Activated CD8-positive, alpha-beta memory T cell treated with anti-CD3 and anti-CD28 coated beads for 36 hours (primary cell): ENCODE data around the gene MCTP2. TPM values are rescaled to one million over a fixed set of nuclear protein-coding genes. Genes with fewer than 3 reads are reported as not detected.
"Not testable (repeated sequence)": the region's sequence is repeated elsewhere in the genome, so short reads cannot be mapped to it uniquely, and the experiment has no call there.

Experiments
- CTCF ChIA-PET: fragments of 350-600 bp; sonication (Branson Sonifier 250); formaldehyde crosslinking; loops from one replicate; lab custom pipeline; 2021; ENCODE audit warnings: antibody characterized with exemption; lab: Charles Lee
- POLR2A ChIA-PET: fragments of 350-600 bp; sonication (Branson Sonifier 250); formaldehyde crosslinking; loops from one replicate; lab custom pipeline; 2021; ENCODE audit warnings: antibody characterized with exemption; lab: Charles Lee
- total RNA-seq, 2 experiments: library from RNA; stranded (reverse); gene quantifications; one replicate each; pipeline ENCODE4 v1.2.3, GENCODE V29; 2021

The MCTP2 gene
- total RNA-seq, 2 experiments from 2014 or later = 19.9 to 23.4 TPM

DNA sequence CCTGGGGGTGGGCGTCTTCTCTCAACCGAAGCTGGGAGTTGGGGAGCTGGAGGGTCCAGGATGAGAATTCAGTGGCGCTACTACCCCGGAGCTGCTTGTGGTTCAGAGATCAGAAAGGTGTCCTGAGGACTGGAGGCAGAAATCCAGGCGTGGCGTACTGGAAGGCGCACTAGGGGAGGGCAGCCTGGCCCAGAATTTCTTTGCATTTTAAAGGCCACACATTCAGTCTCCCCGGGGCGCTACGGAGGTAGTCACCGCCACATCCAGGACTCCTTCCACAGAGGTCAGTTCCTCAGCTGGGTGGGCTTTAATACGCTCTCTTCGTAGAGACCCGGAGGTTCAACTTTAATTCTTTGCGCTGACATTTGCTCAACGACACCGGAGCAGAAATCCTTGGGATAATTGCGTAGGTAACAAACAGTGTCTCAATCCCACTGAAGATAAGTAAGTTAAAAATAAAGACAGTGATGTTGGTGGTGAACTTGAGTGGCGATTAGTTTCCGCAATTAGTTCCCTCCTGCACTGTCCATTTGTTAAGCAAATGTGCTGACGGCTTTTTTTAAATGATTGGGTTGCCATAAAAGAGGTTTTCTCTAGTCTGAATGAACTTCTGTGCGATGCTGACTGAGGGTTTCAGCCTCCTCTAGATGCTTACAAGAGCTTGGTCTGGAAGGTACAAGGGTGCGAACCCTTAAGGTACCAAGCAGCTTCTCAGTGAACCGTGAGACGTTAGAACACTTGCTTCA is 535 bp downstream of the MCTP2 start:
- POLR2A ChIA-PET = interaction anchor here (0.7 to 2.9 kb wide), 2 partner anchors 43 to 74 kb away, joined by 3 to 32 read pairs; no protein-coding TSS in a partner anchor
- CTCF ChIA-PET = interaction anchor here (0.7 to 4.0 kb wide), 6 partner anchors 17 to 92 kb away, joined by 3 to 28 read pairs (median 4); no protein-coding TSS in a partner anchor

GRCh38 chr15:94233441-94233840 is 2.1 kb downstream of the MCTP2 start:
- CTCF ChIA-PET = interaction anchor here (1.4 kb wide), 1 partner anchor 74 kb away, joined by 4 read pairs; no protein-coding TSS in a partner anchor
- POLR2A ChIA-PET = interaction anchor here (1.6 kb wide), 1 partner anchor 73 kb away, joined by 8 read pairs; no protein-coding TSS in a partner anchor

- ChIA-PET POLR2A (interaction anchor here (1.6 kb wide), 1 partner anchor 72 kb away, joined by 8 read pairs; no protein-coding TSS in a partner anchor), CTCF (interaction anchor here (1.4 to 2.1 kb wide), 4 partner anchors 15 to 90 kb away, joined by 3 to 7 read pairs (median 4); no protein-coding TSS in a partner anchor)
Observed at GRCh38 chr15:94234300-94234699, 2.9 kb downstream of the MCTP2 start.

- CTCF ChIA-PET = interaction anchor here (1.4 to 2.1 kb wide), 3 partner anchors 14 to 89 kb away, joined by 3 to 7 read pairs (median 3); no protein-coding TSS in a partner anchor
- POLR2A ChIA-PET = interaction anchor here (1.6 kb wide), 1 partner anchor 72 kb away, joined by 8 read pairs; no protein-coding TSS in a partner anchor
Observed at GRCh38 chr15:94235041-94235440, 3.7 kb downstream of the MCTP2 start.

- CTCF ChIA-PET = interaction anchor here (1.6 to 2.1 kb wide), 2 partner anchors 68 to 88 kb away, joined by 3 to 7 read pairs; no protein-coding TSS in a partner anchor
- POLR2A ChIA-PET = interaction anchor here (0.6 to 0.7 kb wide), 2 partner anchors 44 to 52 kb away, joined by 3 to 5 read pairs; no protein-coding TSS in a partner anchor
Observed at GRCh38 chr15:94235646-94236045, 4.3 kb downstream of the MCTP2 start.

DNA sequence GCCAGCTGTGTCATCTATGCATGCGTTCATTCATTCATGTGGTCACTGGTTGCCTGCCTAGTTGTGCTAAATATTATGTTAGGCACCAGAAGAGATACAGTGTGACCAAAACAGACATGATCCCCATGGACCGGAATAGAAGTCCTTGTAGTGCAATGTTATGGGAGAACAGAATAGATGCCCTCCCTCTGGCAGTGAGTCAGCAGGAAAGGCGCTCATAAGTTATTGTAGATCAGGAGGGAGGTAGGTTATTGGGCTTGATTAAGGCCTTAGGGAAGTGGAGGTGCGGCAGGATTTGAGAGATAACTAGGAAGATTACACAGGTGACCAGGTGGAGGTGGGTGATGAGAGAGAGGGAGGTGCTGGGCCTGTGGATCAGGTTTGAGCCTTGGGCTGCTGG is 5.2 kb downstream of the MCTP2 start:
- ChIA-PET CTCF (no interaction called here), POLR2A (interaction anchor here (0.5 kb wide), 1 partner anchor 49 kb away, joined by 3 read pairs; no protein-coding TSS in a partner anchor)

GRCh38 chr15:94237903-94238302 is 6.5 kb downstream of the MCTP2 start:
- ChIA-PET POLR2A (interaction anchor here (0.6 kb wide), 1 partner anchor 32 kb away, joined by 4 read pairs; no protein-coding TSS in a partner anchor), CTCF (interaction anchor here (1.9 kb wide), 1 partner anchor 8 kb away, joined by 4 read pairs; no protein-coding TSS in a partner anchor)

DNA sequence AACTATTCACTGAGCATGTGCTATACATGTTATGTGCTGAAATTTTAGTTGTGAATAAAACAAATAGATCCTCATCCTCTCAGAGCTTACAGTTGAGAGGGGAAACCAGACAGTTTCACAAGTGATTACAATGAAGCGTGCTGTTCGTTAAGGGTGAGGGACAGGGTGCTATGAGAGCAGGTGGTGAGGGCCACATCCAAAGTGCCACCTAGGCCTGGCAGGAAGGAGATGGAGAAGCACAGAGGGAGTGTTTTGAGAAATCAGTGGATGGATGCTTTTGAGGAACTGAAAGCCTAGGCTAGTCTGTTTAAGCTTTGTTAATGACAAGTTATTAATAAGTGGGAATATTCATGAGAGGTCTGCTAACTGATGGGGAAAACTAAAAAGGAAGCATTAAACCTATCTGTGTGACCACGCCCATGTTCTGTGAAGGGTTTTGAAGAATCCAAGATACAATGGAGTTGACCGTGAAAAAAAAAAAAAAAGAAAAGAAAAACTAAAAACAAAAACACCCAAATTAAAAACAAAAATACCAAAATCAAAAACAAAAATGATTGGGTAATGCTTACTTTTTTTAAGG is 7.3 kb downstream of the MCTP2 start:
- ChIA-PET CTCF (interaction anchor here (1.9 kb wide), 1 partner anchor 9 kb away, joined by 4 read pairs; no protein-coding TSS in a partner anchor), POLR2A (interaction anchor here (0.6 kb wide), 1 partner anchor 33 kb away, joined by 4 read pairs; no protein-coding TSS in a partner anchor)

DNA sequence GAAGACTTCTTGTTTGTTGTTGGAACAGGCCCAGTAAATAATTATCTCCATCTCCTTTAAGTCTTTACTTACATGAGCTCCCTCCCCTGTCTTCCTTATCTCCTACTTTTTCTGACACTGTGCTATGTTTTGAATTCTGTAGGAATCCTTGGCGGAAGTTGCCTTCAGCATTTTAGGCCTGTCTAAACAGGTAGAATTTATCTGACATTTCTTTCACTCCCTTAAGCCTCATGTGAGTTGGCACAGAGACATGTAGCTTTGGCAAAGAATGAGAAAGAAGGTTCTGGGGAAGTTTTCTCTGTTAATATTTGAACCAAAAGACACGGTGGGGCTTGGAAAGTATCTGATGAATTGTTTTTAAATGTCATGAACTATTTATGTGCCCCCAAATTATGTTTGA is 8.1 kb downstream of the MCTP2 start:
- ChIA-PET CTCF (interaction anchor here (1.9 kb wide), 1 partner anchor 10 kb away, joined by 4 read pairs; no protein-coding TSS in a partner anchor), POLR2A (no interaction called here)

- ChIA-PET CTCF (no interaction called here), POLR2A (no interaction called here)
Observed at GRCh38 chr15:94240480-94240879, 9.1 kb downstream of the MCTP2 start.

DNA sequence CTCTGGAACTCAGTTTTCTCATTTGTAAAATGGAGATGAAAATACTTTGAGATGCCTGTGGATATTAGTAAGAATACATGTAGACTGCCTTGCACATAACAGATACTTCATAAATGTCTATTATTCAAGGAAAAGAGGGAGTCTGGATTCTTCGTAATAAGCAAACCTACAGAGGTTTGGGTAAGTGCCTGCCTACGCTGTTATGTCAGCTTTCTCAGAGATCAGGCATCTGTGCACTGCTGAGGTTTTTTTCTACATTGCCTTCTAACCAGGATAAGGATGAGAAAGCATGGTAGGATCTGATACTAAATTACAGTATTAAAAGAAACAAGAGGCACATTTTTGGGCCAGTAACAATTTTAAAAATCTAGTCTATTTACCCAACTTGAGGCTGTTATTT is 10.9 kb downstream of the MCTP2 start:
- ChIA-PET CTCF (no interaction called here), POLR2A (no interaction called here)

GRCh38 chr15:94243003-94243402 is 11.6 kb downstream of the MCTP2 start:
- CTCF ChIA-PET, POLR2A ChIA-PET: not testable (repeated sequence)

- ChIA-PET POLR2A (no interaction called here), CTCF (no interaction called here)
Observed at GRCh38 chr15:94243418-94243817, 12.1 kb downstream of the MCTP2 start.

GRCh38 chr15:94246016-94246415 is 14.7 kb downstream of the MCTP2 start:
- POLR2A ChIA-PET = no interaction called here
- CTCF ChIA-PET = no interaction called here

DNA sequence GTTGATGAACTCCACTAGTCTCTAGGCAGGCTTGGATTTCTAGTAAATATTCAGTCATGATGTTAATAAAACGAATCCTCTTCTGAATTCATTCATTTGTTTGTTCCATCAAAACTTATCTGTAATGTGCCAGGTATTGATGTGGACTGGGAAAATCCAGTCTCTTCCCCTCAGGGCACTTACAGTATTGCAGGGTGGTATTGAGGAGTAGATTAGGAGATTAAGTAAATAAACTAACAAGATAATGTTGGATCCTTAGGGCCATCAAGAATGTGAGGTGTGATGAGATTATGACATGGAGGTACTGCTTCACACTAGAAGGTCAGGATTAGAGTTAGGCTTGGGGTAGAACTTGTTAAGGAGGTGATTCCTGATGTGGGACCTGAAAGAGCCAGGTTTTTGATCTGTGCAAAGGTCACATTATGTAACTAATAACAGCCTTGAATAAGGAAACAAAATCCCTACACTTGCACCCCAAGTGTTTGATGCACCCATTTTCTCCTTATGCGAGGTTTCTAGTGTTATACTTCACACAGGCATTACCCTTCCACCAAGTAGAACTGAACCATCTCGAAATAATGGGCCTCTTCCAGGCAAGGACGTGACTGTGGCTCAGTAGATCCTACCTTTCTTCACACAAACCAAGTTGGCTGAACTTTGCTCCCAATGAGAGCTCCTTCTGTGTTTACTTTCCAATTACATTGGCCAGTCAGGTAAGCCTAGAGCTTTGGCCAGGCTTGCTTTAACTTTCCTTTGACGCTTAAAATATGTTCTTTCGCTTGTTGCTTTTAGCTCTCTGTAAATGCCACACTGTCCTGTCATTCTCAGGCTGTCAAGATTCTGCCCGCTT is 16.7 kb downstream of the MCTP2 start:
- ChIA-PET POLR2A (no interaction called here), CTCF (interaction anchor here (1.0 to 1.3 kb wide), 2 partner anchors 14 to 16 kb away, joined by 3 read pairs; partner anchors contain the start of gene MCTP2)

DNA sequence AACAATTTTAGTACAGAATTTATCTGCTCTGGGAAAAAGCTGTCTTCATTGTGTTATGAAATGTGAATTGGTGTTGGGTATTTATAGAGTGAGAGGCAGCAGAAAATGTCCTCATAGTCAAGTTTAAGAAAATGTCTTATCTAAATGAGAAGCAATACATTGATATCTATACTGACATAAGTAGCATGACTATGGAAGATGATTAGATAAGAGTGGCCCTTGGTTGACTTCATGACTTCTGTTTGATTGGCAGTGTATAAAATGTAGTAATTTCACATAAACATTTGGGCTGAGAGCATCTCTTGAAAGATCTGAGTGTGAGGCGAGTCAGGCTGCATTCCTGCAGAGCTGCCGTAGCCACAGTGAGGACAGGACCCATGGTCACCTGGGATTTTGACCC is 19.4 kb downstream of the MCTP2 start:
- ChIA-PET POLR2A (no interaction called here), CTCF (no interaction called here)

DNA sequence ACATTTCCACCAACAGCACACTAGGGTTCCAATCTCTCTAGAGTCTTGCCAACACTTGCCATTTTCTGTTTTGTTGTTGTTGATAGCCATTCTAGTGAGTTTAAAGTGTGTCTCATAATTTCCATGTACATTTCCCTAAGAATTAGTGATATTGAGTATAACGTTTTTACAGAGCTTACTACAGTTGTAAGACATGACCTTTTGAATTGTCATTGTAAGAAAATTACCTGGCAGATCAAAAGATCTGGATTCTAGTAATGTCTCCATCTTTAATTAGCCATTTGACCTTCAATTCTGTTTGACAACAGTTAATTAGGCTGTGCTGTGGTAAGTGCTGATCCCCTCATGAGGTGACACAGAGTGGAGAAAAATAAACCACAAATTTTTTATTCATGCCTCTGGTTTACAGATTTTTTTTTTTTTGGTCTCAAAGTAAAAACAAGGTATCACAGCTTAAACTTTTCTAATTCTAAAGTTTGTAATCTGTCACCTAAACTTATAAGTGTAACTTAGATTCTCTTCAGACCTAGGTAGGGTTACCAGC is 20.9 kb downstream of the MCTP2 start:
- ChIA-PET POLR2A (no interaction called here), CTCF (interaction anchor here (1.1 kb wide), 1 partner anchor 21 kb away, joined by 3 read pairs; the partner anchor contains the start of gene MCTP2)

DNA sequence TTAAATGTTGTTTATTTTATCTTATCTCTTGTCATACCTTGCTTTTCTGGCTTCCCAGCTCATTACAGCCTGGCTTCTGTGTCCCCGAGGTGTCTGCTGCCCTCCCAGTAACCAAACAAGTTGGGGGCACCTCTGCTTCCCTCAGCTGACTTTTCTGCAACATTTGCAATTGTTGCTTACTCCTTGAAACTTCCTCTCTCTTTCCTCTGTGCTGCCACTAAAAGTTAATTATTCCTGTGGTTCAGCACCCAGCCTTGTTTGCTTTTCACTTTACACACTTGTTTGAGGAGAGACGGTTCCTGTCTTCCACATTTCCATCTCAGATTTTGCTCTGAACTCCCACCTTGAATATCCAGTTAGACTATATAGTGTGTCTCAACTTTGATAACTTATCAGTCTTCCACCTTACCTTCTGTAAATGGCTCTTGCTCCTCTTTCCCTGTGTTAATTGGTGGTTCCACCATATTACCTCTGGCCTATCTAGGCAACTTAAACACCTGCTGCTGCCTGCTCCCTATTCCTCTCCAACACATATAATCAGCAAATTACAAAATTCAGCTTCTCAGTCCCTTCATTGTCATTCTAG is 21.6 kb downstream of the MCTP2 start:
- ChIA-PET CTCF (interaction anchor here (0.6 to 1.4 kb wide), 3 partner anchors 22 to 1187 kb away, joined by 3 to 6 read pairs (median 3); partner anchors contain the start of gene MCTP2), POLR2A (no interaction called here)
